ENCODE measurements around the gene TSPAN8.
"Not testable (repeated sequence)": the region's sequence is repeated elsewhere in the genome, so short reads cannot be mapped to it uniquely, and the experiment has no call there.

TSPAN8 gene

GRCh38 chr12:71125949-71126348 lies 31.9 kb downstream of the TSPAN8 start:
- DNase-seq (ENCODE audit: low read depth): no peak

GRCh38 chr12:71125515-71125914 lies 32.3 kb downstream of the TSPAN8 start:
- no peak for DNase-seq (ENCODE audit: low read depth)

GRCh38 chr12:71124835-71125460 lies 32.9 kb downstream of the TSPAN8 start:
- DNase-seq (ENCODE audit: low read depth): no peak

- DNase-seq (ENCODE audit: low read depth): not testable (repeated sequence)
Observed at GRCh38 chr12:71113148-71113547, 44.7 kb downstream of the TSPAN8 start.

- DNase-seq (ENCODE audit: low read depth): no peak
Observed at GRCh38 chr12:71109834-71110233, 48.0 kb downstream of the TSPAN8 start.

GRCh38 chr12:71108355-71108754 lies 49.4 kb downstream of the TSPAN8 start:
- no peak for DNase-seq (ENCODE audit: low read depth)

- no peak for DNase-seq (ENCODE audit: low read depth)
Observed at GRCh38 chr12:71107936-71108335, 49.9 kb downstream of the TSPAN8 start.

- no peak for DNase-seq (ENCODE audit: low read depth)
Observed at GRCh38 chr12:71105956-71106355, 51.8 kb downstream of the TSPAN8 start.

- no peak for DNase-seq (ENCODE audit: low read depth)
Observed at GRCh38 chr12:71092290-71092689, 65.5 kb downstream of the TSPAN8 start.

GRCh38 chr12:71090971-71091370 lies 66.8 kb downstream of the TSPAN8 start:
- no peak for DNase-seq (ENCODE audit: low read depth)

- DNase-seq (ENCODE audit: low read depth): no peak
Observed at GRCh38 chr12:71085575-71085974, 72.2 kb downstream of the TSPAN8 start.

GRCh38 chr12:71075743-71076142 lies 82.1 kb downstream of the TSPAN8 start:
- no peak for DNase-seq (ENCODE audit: low read depth)
